Measurements from ENCODE around the gene RASA4B.
"Not testable (repeated sequence)": the region's sequence is repeated elsewhere in the genome, so short reads cannot be mapped to it uniquely, and the experiment has no call there.

DNA sequence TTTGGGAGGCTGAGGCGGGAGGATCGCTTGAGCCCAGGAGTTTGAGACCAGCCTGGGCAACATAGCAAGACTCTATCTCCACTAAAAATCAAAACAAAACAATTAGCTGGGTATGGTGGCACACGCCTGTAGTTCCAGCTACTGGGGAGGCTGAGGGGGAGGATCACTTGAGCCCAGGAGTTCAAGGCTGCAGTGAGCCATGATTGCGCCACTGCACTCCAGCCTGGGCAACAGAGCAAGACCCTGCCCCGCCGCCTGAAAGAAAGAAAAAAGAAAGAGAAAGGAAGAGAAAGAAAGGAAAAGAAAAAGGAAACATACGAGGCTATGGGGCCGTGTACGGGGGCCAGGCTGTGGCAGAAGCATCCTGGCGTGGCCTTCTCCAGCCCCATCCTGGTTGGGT lies 62.6 kb downstream of the RASA4B start:
- TF ChIP-seq POLR2A, POLR2AphosphoS5 (IDR thresholded peaks at IDR 0.05): not testable (repeated sequence)
- TF ChIP-seq, protein P1, sequence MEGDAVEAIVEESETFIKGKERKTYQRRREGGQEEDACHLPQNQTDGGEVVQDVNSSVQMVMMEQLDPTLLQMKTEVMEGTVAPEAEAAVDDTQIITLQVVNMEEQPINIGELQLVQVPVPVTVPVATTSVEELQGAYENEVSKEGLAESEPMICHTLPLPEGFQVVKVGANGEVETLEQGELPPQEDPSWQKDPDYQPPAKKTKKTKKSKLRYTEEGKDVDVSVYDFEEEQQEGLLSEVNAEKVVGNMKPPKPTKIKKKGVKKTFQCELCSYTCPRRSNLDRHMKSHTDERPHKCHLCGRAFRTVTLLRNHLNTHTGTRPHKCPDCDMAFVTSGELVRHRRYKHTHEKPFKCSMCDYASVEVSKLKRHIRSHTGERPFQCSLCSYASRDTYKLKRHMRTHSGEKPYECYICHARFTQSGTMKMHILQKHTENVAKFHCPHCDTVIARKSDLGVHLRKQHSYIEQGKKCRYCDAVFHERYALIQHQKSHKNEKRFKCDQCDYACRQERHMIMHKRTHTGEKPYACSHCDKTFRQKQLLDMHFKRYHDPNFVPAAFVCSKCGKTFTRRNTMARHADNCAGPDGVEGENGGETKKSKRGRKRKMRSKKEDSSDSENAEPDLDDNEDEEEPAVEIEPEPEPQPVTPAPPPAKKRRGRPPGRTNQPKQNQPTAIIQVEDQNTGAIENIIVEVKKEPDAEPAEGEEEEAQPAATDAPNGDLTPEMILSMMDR (IDR thresholded peaks at IDR 0.05): not testable (repeated sequence)
